H1 (cell line): ENCODE measurements around the gene ICA1. TPM values are rescaled to one million over a fixed set of nuclear protein-coding genes. Genes with fewer than 3 reads are reported as not detected.

ENCODE experiments used
- CTCF ChIA-PET: fragments of 300-600 bp; sonication (Branson Sonifier 250); formaldehyde crosslinking; loops from one replicate; lab custom pipeline; 2021; ENCODE audit not compliant: partially characterized antibody; lab: Charles Lee
- POLR2A ChIA-PET: fragments of 300-600 bp; sonication (Branson Sonifier 250); formaldehyde crosslinking; loops from one replicate; lab custom pipeline; 2021; ENCODE audit warnings: inconsistent platforms; ENCODE audit not compliant: partially characterized antibody; lab: Charles Lee
- DNase-seq, 2 experiments: peaks; one replicate each; pipeline versions ENCODE4 v3.0.0 to v3.0.0-alpha.2; 2010 to 2022; ENCODE audit warnings: low spot score in 2 of 2, low read depth in 1 of 2, mixed read lengths in 1 of 2
- FAIRE-seq: peaks from 2 replicates; lab custom pipeline; 2011; peaks lifted over from hg19 to GRCh38; lab: Jason Lieb, UNC
- H2AFZ ChIP-seq: 2 replicates; pipeline ENCODE4 v1.8.1; 2012; ENCODE audit warnings: low read length, inconsistent platforms
- H2AK5ac ChIP-seq: 2 replicates; pipeline ENCODE4 v1.6.1; 2013; ENCODE audit warnings: low read depth, low read length
- H2BK120ac ChIP-seq: replicated peaks from 2 replicates; pipeline ENCODE3; 2013; ENCODE audit warnings: low read depth, low read length, inconsistent platforms
- H2BK12ac ChIP-seq: 2 replicates; pipeline ENCODE4 v1.6.1; 2013; ENCODE audit warnings: low read depth, low read length
- H2BK15ac ChIP-seq: 2 replicates; pipeline ENCODE4 v1.6.1; 2013; ENCODE audit warnings: low read length
- H2BK20ac ChIP-seq: 2 replicates; pipeline ENCODE4 v1.6.1; 2013; ENCODE audit warnings: low read length
- H2BK5ac ChIP-seq: 2 replicates; pipeline ENCODE4 v1.6.1; 2013; ENCODE audit warnings: low read depth, low read length
- H3K14ac ChIP-seq: 2 replicates; pipeline ENCODE4 v1.6.1; 2013; ENCODE audit warnings: inconsistent platforms; ENCODE audit not compliant: insufficient read length
- H3K18ac ChIP-seq: 2 replicates; pipeline ENCODE4 v1.6.1; 2013; ENCODE audit warnings: low read length; ENCODE audit errors: extremely low read depth
- H3K23ac ChIP-seq: 2 replicates; pipeline ENCODE4 v1.6.1; 2013; ENCODE audit warnings: inconsistent platforms; ENCODE audit not compliant: insufficient read length
- H3K23me2 ChIP-seq: 2 replicates; pipeline ENCODE4 v1.6.1; 2013; ENCODE audit warnings: low read depth, low read length
- H3K27ac ChIP-seq: 2 replicates; pipeline ENCODE4 v1.6.1; 2011; ENCODE audit warnings: low read depth, low read length, inconsistent platforms
- H3K27me3 ChIP-seq, 4 experiments: replicated peaks in 1 of 4; 1 replicate in 1 of 4; 2 replicates in 3 of 4; pipeline versions ENCODE4 v1.6.1 to v1.8.1; 2011 to 2013; ENCODE audit warnings: low read length in 3 of 4, mild to moderate bottlenecking in 3 of 4, inconsistent platforms in 2 of 4, mixed read lengths in 2 of 4, moderate library complexity in 1 of 4; ENCODE audit not compliant: control insufficient read depth in 3 of 4, insufficient read depth in 3 of 4; ENCODE audit errors: extremely low read depth in 1 of 4
- H3K36me3 ChIP-seq, 4 experiments: 2 replicates each; pipeline versions ENCODE4 v1.6.1 to v1.8.1; 2011 to 2013; ENCODE audit warnings: mild to moderate bottlenecking in 4 of 4, low read length in 3 of 4, moderate library complexity in 2 of 4, control low read depth in 1 of 4, inconsistent platforms in 1 of 4; ENCODE audit not compliant: insufficient read depth in 4 of 4, control insufficient read depth in 2 of 4
- H3K4ac ChIP-seq: replicated peaks from 2 replicates; pipeline ENCODE3; 2013; ENCODE audit warnings: low read length, low read depth, mixed read lengths, inconsistent platforms; ENCODE audit not compliant: insufficient read length
- H3K4me1 ChIP-seq, 4 experiments: replicated peaks in 1 of 4; 1 replicate in 1 of 4; 2 replicates in 3 of 4; pipeline versions ENCODE4 v1.6.1 to v1.8.1; 2011 to 2013; ENCODE audit warnings: low read length in 3 of 4, inconsistent platforms in 2 of 4, mixed read lengths in 1 of 4; ENCODE audit not compliant: insufficient read depth in 4 of 4, control insufficient read depth in 3 of 4
- H3K4me2 ChIP-seq, 2 experiments: 2 replicates each; pipeline versions ENCODE4 v1.6.1 to v1.8.1; 2011 to 2013; ENCODE audit warnings: low read depth in 2 of 2, low read length in 2 of 2, control low read depth in 1 of 2, inconsistent platforms in 1 of 2, mild to moderate bottlenecking in 1 of 2; ENCODE audit not compliant: insufficient read depth in 1 of 2
- H3K4me3 ChIP-seq, 4 experiments: fragments of 200-600, 300-600 bp in 1 of 4; sonication (generic), shearing (Covaris generic), sonication (Bioruptor Twin) in 1 of 4; 2 replicates each; pipeline versions ENCODE4 v1.5.1 to v1.8.1; 2011 to 2016; ENCODE audit warnings: low read length in 4 of 4, low read depth in 3 of 4, control low read depth in 2 of 4, inconsistent platforms in 2 of 4, mild to moderate bottlenecking in 2 of 4, mixed read lengths in 1 of 4, moderate library complexity in 1 of 4; ENCODE audit not compliant: insufficient read depth in 2 of 4; ENCODE audit errors: extremely low read depth in 1 of 4
- H3K56ac ChIP-seq: replicated peaks from 2 replicates; pipeline ENCODE3; 2013; ENCODE audit warnings: low read depth, mild to moderate bottlenecking, mixed read lengths, low read length, inconsistent platforms; ENCODE audit not compliant: insufficient read length
- H3K79me1 ChIP-seq: 2 replicates; pipeline ENCODE4 v1.6.1; 2013; ENCODE audit warnings: low read depth, low read length, control low read depth
- H3K79me2 ChIP-seq, 2 experiments: 2 replicates each; pipeline versions ENCODE4 v1.6.1 to v1.8.1; 2012 to 2013; ENCODE audit warnings: low read length in 2 of 2, mild to moderate bottlenecking in 2 of 2, inconsistent platforms in 1 of 2; ENCODE audit not compliant: insufficient read depth in 2 of 2, control insufficient read depth in 1 of 2
- H3K9ac ChIP-seq, 4 experiments: replicated peaks in 1 of 4; 1 replicate in 1 of 4; 2 replicates in 3 of 4; pipeline versions ENCODE4 v1.6.1 to v1.8.1; 2011 to 2013; ENCODE audit warnings: low read depth in 3 of 4, low read length in 3 of 4, control low read depth in 2 of 4, mild to moderate bottlenecking in 2 of 4, moderate library complexity in 2 of 4, inconsistent platforms in 1 of 4; ENCODE audit errors: extremely low read depth in 1 of 4
- H3K9me3 ChIP-seq, 2 experiments: 2 replicates each; pipeline versions ENCODE4 v1.6.1 to v1.8.1; 2012 to 2013; ENCODE audit warnings: mild to moderate bottlenecking in 2 of 2, moderate library complexity in 2 of 2, control low read depth in 1 of 2, inconsistent platforms in 1 of 2, low read depth in 1 of 2, low read length in 1 of 2, mixed read lengths in 1 of 2; ENCODE audit not compliant: insufficient read depth in 2 of 2
- H4K20me1 ChIP-seq, 2 experiments: replicated peaks in 1 of 2; 2 replicates each; pipeline versions ENCODE3 to v1.8.1; 2011 to 2013; ENCODE audit warnings: inconsistent platforms in 2 of 2, low read length in 2 of 2, mild to moderate bottlenecking in 1 of 2; ENCODE audit not compliant: insufficient read depth in 2 of 2, control insufficient read depth in 1 of 2
- H4K5ac ChIP-seq: 2 replicates; pipeline ENCODE4 v1.6.1; 2013; ENCODE audit warnings: low read length, low read depth, mixed read lengths, inconsistent platforms; ENCODE audit not compliant: insufficient read length
- H4K8ac ChIP-seq: 2 replicates; pipeline ENCODE4 v1.8.0; 2013; ENCODE audit warnings: mild to moderate bottlenecking, moderate library complexity, low read length, inconsistent platforms; ENCODE audit not compliant: insufficient read depth; ENCODE audit errors: extremely low read depth
- H4K91ac ChIP-seq: replicated peaks from 2 replicates; pipeline ENCODE3; 2013; ENCODE audit warnings: low read length, mixed read lengths, inconsistent platforms; ENCODE audit not compliant: insufficient read length
- TEAD4 ChIP-seq: IDR thresholded peaks from 2 replicates; pipeline ENCODE4 v1.6.1; 2012; ENCODE audit warnings: low read depth, low read length, inconsistent platforms, mixed read lengths
- WGBS, 2 experiments: shearing (Covaris generic) in 1 of 2; methylation state at CpG; one replicate each; pipeline versions ENCODE4 v1.1.6 to v1.1.7; 2013 to 2015; ENCODE audit warnings: low lambda C conversion rate in 2 of 2, mixed read lengths in 2 of 2, inconsistent platforms in 1 of 2, low coverage in 1 of 2, missing lambda C conversion rate in 1 of 2; ENCODE audit not compliant: insufficient replicate concordance in 2 of 2, insufficient coverage in 1 of 2, insufficient read length in 1 of 2; ENCODE audit errors: extremely low coverage in 1 of 2, missing lambda C conversion rate in 1 of 2; 5-methylcytosine and 5-hydroxymethylcytosine counted together
- polyA plus RNA-seq, 7 experiments: library from polyadenylated mRNA; depleted of rRNA in 3 of 7; stranded (reverse) in 5 of 7; unstranded in 2 of 7; fragments of >200 nt in 5 of 7; fragments of 200-250 nt in 2 of 7; gene quantifications; 1 replicate in 5 of 7; 2 replicates in 1 of 7; 4 replicates in 1 of 7; pipeline versions ENCODE4 v1.2.1 to v1.2.3, GENCODE V29; 2011 to 2013; ENCODE audit warnings: missing spikeins in 2 of 7, mixed read lengths in 2 of 7
- total RNA-seq: library from RNA; stranded (reverse); fragmentation: NEBNext Ultra II Directional; extraction: Animal tissue kit (Norgen Biotek cat#: 25700); gene quantifications from 2 replicates; pipeline ENCODE4 v1.2.1, GENCODE V29; 2021

The ICA1 gene
- total and polyA plus RNA-seq, 2 of the 8 experiments (the other 6 are each of a cell fraction or from before 2014, with no cell fraction given): 14.9 to 37.1 TPM

GRCh38 chr7:8119262-8119661 is 142.7 kb downstream of the ICA1 start:
- ChIA-PET CTCF (interaction anchor here (0.9 to 1.1 kb wide), 2 partner anchors 57 to 71 kb away, joined by 3 to 4 read pairs; no protein-coding TSS in a partner anchor), POLR2A (interaction anchor here (0.5 kb wide), 1 partner anchor 108 kb away, joined by 6 read pairs; no protein-coding TSS in a partner anchor)
- Histone ChIP-seq H3K4ac (no peak overlapping the region), H3K4me1 (peaks cover 0 to 7% (median 2%) of the 10 kb centered on the region in 4 experiments; a peak in 3 of 7 replicates), H4K20me1 (no peaks in the 10 kb centered on the region), H3K4me3 (no peak overlapping the region), H4K8ac (no peak overlapping the region; the same call in 1 of the 2 replicates), H3K79me2 (no peaks in the 10 kb centered on the region), H3K36me3 (no peaks in the 10 kb centered on the region), H2BK20ac (no peak overlapping the region), H3K27me3 (no peaks in the 10 kb centered on the region), H3K23me2 (no peaks in the 10 kb centered on the region; the same call in 1 of the 2 replicates), H2AK5ac (no peak overlapping the region), H3K14ac (no peak overlapping the region), H4K91ac (no peak overlapping the region), H3K9ac (no peak overlapping the region), H2BK120ac (no peak overlapping the region), H2BK15ac (no peak overlapping the region), H3K27ac (no peak overlapping the region), H3K4me2 (no peak overlapping the region), H3K56ac (no peak overlapping the region), H4K5ac (no peak overlapping the region), H2BK5ac (no peak overlapping the region), H3K79me1 (no peaks in the 10 kb centered on the region), H2AFZ (no peak overlapping the region), H3K18ac (no peak overlapping the region), H3K9me3 (no peaks in the 10 kb centered on the region), H2BK12ac (no peak overlapping the region), H3K23ac (no peak overlapping the region)
- DNase-seq: no peak
- no peak for TF ChIP-seq TEAD4
- FAIRE-seq: no peak
- 92% methylated on average over 8 of the region's 8 CpGs; no CpG with 5 or more reads in 1 of the 2 experiments for WGBS, 2 experiments
